HL-60 (cell line): ENCODE measurements around the gene PCNX2.

Experiments used
- GABPA ChIP-seq: IDR thresholded peaks from 2 replicates; pipeline ENCODE4 v1.6.1; 2012; ENCODE audit warnings: low read depth
- TF ChIP-seq, protein P1 (sequence below): IDR thresholded peaks from one replicate; pipeline ENCODE4 v1.5.1; 2011; ENCODE audit warnings: low read length, control low read depth, inconsistent platforms; ENCODE audit not compliant: insufficient read depth
- TF ChIP-seq, protein P2 (sequence below): IDR thresholded peaks from 2 replicates; pipeline ENCODE4 v1.6.1; 2012; ENCODE audit warnings: low read depth; ENCODE audit not compliant: insufficient replicate concordance

GRCh38 chr1:232986527-232986922, 309.0 kb downstream of the PCNX2 start:
- TF ChIP-seq, protein P1, sequence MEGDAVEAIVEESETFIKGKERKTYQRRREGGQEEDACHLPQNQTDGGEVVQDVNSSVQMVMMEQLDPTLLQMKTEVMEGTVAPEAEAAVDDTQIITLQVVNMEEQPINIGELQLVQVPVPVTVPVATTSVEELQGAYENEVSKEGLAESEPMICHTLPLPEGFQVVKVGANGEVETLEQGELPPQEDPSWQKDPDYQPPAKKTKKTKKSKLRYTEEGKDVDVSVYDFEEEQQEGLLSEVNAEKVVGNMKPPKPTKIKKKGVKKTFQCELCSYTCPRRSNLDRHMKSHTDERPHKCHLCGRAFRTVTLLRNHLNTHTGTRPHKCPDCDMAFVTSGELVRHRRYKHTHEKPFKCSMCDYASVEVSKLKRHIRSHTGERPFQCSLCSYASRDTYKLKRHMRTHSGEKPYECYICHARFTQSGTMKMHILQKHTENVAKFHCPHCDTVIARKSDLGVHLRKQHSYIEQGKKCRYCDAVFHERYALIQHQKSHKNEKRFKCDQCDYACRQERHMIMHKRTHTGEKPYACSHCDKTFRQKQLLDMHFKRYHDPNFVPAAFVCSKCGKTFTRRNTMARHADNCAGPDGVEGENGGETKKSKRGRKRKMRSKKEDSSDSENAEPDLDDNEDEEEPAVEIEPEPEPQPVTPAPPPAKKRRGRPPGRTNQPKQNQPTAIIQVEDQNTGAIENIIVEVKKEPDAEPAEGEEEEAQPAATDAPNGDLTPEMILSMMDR = no peak
- TF ChIP-seq GABPA = no peak
- TF ChIP-seq, protein P2, sequence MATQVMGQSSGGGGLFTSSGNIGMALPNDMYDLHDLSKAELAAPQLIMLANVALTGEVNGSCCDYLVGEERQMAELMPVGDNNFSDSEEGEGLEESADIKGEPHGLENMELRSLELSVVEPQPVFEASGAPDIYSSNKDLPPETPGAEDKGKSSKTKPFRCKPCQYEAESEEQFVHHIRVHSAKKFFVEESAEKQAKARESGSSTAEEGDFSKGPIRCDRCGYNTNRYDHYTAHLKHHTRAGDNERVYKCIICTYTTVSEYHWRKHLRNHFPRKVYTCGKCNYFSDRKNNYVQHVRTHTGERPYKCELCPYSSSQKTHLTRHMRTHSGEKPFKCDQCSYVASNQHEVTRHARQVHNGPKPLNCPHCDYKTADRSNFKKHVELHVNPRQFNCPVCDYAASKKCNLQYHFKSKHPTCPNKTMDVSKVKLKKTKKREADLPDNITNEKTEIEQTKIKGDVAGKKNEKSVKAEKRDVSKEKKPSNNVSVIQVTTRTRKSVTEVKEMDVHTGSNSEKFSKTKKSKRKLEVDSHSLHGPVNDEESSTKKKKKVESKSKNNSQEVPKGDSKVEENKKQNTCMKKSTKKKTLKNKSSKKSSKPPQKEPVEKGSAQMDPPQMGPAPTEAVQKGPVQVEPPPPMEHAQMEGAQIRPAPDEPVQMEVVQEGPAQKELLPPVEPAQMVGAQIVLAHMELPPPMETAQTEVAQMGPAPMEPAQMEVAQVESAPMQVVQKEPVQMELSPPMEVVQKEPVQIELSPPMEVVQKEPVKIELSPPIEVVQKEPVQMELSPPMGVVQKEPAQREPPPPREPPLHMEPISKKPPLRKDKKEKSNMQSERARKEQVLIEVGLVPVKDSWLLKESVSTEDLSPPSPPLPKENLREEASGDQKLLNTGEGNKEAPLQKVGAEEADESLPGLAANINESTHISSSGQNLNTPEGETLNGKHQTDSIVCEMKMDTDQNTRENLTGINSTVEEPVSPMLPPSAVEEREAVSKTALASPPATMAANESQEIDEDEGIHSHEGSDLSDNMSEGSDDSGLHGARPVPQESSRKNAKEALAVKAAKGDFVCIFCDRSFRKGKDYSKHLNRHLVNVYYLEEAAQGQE = no peak
